Measurements from ENCODE around the gene GBX2.

The GBX2 gene

GRCh38 chr2:236168110-236169080, at the start of gene GBX2:
Gene GBX2, minus strand, starts transcription at chr2:236168386. Its CDS starts 415 bp downstream, at chr2:236167971.
- DNase-seq: no peak

DNA sequence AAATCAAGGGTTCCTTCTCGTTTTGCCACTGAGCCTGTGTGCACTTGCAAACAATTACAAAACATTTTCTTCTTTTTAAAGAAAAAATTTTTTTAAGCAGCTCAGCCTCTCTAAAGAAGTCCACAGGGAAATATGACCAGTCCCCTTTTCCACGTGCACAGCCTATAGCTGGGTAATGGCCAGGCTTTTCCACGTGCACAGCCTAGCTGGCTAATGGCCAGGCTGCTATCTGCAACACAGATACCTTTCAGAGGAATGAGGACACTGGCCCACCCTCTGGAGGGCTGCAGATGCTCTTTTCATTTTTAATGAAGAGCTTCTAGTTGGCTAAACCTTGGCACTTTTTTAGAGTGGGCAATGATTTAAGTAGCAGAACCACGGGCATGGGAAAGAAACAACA, 49.7 kb upstream of the GBX2 start:
- DNase-seq: no peak

GRCh38 chr2:236216711-236217110, 48.5 kb upstream of the GBX2 start:
- DNase-seq: no peak

DNA sequence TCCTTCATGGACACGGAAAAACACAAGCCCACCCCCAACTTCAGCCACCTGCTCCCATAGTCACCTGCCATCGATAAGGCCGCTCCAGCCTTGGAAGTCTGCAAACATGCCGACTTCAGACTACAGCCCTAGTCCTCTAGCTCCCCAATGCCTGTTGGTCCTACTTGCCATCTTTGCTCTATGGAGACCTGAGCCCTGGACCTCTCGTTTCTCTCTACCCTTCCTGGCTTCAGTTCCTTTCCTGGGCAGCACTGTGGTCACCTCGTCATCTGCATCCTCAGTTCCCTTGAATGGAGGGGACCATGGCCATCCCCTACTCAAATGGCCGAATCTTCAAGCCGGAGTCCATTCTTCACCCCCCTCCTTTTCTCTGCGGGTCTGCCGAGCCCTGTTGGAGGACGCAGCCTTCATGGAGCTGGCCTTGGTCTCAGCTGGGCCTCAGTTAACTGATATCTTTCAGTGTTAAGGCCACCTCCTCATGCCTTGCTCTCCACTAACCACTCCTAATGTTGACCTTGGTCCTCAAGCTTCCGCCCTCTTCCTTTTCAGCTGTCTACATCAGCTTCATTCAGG, 47.7 kb upstream of the GBX2 start:
- DNase-seq: no peak

GRCh38 chr2:236215196-236215595, 47.0 kb upstream of the GBX2 start:
- no peak for DNase-seq

DNA sequence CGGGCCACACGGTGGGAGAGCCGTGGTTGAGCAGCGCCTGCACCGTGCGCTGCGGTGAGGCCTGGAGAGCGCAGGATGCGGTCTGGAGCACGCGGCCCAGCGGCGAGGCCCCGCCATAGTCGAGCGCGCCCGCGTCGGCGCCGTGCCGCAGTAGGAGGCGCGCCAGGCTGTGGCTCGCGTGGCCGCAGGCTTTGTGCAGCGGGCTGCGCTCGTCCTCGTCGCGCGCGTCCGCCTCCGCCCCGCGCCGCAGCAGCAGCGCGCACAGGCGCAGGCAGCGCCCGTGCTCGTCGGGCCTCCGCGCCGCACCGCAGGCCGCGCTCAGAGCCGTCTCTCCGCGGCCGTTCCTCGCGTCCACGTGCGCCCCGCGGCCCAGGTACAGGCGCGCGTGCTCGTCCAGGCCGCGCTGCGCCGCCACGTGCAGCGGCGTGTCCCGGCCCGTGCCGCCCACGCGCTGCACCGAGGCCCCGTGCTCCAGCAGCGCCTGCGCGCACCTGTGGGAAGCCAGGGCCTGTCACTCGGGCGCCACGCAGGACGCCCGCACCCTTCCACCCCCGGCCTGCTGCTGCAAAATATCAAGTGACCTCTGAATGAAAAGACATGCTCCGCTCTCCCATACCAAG, 46.3 kb upstream of the GBX2 start:
- no peak for DNase-seq

GRCh38 chr2:236211296-236211695, 43.1 kb upstream of the GBX2 start:
- no peak for DNase-seq

DNA sequence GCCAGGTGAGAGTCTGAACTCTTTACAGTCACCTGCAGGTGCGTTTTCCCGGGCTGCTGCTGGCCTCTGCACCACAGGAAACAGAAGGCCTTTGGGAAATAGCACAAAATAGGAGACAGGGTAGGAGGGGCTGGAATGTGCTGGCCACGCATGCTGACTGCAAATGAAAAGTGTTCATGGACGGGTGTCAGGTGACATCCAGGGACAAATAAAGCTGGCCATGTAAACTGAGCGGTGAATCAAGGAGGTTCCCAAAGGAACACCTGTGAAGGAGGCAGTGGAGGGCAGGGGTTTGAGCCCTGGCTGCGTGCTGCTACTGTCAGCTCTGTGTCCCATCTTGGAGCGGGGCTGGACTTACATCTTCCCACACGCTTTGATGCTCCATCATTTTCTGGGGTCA, 42.4 kb upstream of the GBX2 start:
- DNase-seq: no peak

- DNase-seq: no peak
These were observed 41.8 kb upstream of the GBX2 start for GRCh38 chr2:236209996-236210395.

GRCh38 chr2:236209535-236209934, 41.3 kb upstream of the GBX2 start:
- DNase-seq: no peak

- DNase-seq: no peak
These were observed 40.1 kb upstream of the GBX2 start for GRCh38 chr2:236208019-236208926.

GRCh38 chr2:236207472-236207871, 39.3 kb upstream of the GBX2 start:
- no peak for DNase-seq

DNA sequence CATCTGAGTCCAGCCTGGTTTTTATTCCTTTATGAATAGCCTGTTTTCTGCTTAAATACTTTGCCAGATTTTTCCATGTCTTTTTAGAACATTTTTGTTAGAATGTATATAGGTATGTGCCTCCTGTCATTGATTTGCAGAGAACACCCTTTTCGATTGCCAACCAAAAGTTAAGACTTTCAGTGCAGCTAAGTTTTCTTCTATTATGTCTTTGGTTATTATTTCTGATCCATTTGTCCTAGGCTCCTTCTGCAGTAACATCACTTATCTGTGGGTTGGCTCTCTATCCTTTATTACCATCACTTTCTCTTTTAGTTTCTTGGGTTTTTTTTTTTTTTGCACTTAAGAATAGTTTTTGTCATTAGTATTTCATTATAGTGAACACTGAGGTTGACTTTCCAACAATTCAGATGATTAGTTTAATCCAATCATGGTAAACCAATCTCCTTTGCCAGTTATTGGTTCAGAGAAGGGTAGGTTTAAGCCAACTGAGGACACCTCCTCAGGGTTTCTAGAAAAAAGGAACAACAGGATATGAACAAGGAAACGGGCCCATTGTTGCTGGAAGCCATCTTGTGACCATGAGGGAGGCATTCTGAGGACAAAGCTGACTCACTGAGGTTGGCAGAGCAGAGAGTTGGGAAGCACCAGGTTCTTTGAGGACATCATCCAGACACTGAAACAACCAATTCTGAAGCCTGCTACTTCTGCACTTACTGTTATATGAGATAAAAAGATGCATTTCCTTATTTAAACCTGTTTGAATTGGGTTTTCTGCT, 37.9 kb upstream of the GBX2 start:
- no peak for DNase-seq

- DNase-seq: no peak
These were observed 36.8 kb upstream of the GBX2 start for GRCh38 chr2:236204953-236205352.

DNA sequence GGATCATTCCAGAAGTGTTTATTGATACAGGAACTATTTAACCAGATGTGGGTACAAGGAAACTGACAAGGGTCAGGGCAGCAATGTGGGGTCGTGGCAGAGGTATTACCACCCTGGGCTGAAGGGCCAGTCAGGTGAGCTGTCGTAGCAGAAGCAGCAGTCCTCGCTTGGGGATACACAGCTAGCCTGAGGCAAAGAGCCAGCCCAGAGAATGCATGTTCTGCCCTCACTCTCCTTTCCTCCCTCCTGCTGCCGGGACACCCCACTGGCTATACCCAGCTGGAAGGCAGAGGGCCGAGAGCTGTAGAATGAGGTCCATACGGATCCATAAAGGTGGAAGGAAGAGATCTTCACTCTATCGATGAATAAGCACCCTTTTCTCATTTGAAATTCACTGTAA, 32.2 kb upstream of the GBX2 start:
- no peak for DNase-seq

DNA sequence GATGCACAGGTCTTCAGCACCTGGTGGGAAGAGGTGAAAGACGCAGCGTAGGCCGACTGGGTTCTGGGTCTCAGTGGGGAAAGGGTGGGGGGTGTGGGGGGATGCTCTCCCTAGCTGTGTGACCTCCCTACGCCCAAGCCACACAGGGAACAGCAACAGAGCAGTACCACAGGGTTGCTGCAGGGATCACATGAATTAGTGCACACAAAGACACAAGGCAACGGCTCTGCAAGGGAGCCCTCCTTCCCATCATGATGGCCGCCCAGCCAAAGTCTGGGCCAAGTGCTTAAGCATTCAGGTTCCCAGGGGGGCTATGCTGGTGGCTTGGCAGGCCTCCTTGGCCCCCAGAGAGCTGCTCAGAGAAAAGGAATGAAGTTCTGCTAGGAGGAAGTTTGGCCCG, 28.2 kb upstream of the GBX2 start:
- DNase-seq: no peak

- no peak for DNase-seq
These were observed 27.5 kb upstream of the GBX2 start for GRCh38 chr2:236195726-236196125.

- no peak for DNase-seq
These were observed 26.6 kb upstream of the GBX2 start for GRCh38 chr2:236194786-236195185.

DNA sequence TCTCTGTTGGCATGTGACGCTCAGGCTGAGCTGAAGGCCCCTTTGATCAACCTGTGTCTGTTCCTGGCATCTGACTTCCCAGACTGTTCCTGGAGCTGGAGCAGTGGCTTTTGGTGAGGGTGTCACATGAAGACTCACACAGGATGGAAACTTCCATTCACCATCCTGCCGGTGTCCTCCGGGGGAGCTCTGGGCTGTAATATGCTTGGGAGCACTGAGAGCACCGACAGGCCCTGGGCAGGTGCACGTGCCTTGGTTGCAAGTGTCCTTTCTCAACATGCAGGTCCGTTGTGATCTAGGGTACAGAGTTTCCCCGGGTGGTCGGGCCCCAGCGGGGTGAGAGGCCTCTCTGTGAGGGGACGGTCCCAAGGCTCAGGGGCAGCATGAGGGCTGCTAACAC, 24.8 kb upstream of the GBX2 start:
- DNase-seq: no peak

GRCh38 chr2:236190674-236191073, 22.5 kb upstream of the GBX2 start:
- DNase-seq: no peak

- DNase-seq: no peak
These were observed 16.5 kb upstream of the GBX2 start for GRCh38 chr2:236184701-236185100.

- DNase-seq: peak; percentile 65
These were observed 12.8 kb upstream of the GBX2 start for GRCh38 chr2:236180831-236181453.

Data from HCEC 1CT (cell line).